ENCODE data around the gene SLC35D1. TPM values are rescaled to one million over a fixed set of nuclear protein-coding genes. Genes with fewer than 3 reads are reported as not detected.

SLC35D1 gene
- total and polyA plus RNA-seq, 2 donors (not counting 1 experiment from before 2014, with no cell fraction given) = 4.0 to 16.8 TPM

GRCh38 chr1:67018574-67018973, 35.4 kb downstream of the SLC35D1 start:
- POLR2A ChIA-PET = no interaction called here
- 94% methylated on average over 2 of the region's 2 CpGs for WGBS (ENCODE audit: insufficient coverage)
- no peaks in the 10 kb centered on the region for H3K9me3 ChIP-seq (ENCODE audit: control extremely low read depth in 1 of 3, control insufficient read depth in 2 of 3, insufficient read depth in 1 of 3, low read length in 2 of 3)
- intact Hi-C loops (cut with micrococcal nuclease) = no loop called here
- H2AFZ ChIP-seq (ENCODE audit: insufficient read depth, low read depth, low read length, poor library complexity, severe bottlenecking) = no peak overlapping the region
- Mint-ChIP-seq H3K27ac (no peak overlapping the region), H3K9me3 (ENCODE audit: insufficient read depth) (no peaks in the 10 kb centered on the region), H3K4me1 (no peaks in the 10 kb centered on the region), H3K4me3 (no peak overlapping the region), H3K27me3 (no peaks in the 10 kb centered on the region)
- DNase-seq (no peak), ATAC-seq (ENCODE audit: low read depth) (no peak)
- H3K79me2 ChIP-seq (ENCODE audit: control insufficient read depth, insufficient read depth, low read length) = no peaks in the 10 kb centered on the region
- CTCF ChIA-PET = interaction anchor here (2.5 to 3.0 kb wide), 2 partner anchors 22 to 130 kb away, joined by 11 to 12 read pairs; no protein-coding TSS in a partner anchor
- TF ChIP-seq CTCF (IDR thresholded peaks at IDR 0.05) (no peak), EZH2 (IDR thresholded peaks at IDR 0.05; ENCODE audit: borderline replicate concordance, insufficient read depth, low read depth, low read length, poor library complexity, severe bottlenecking) (no peak)
- no peak overlapping the region for H3K4me3 ChIP-seq (ENCODE audit: control extremely low read depth in 1 of 5, extremely low read depth in 1 of 5, insufficient read depth in 1 of 5, low read depth in 2 of 5, low read length in 4 of 5)
- H3K27ac ChIP-seq (ENCODE audit: low read length in 2 of 2) = no peak overlapping the region
- H3K36me3 ChIP-seq (replicated peaks in 1 of 2; ENCODE audit: control extremely low read depth in 1 of 2, control insufficient read depth in 1 of 2, extremely low read depth in 1 of 2, insufficient read depth in 2 of 2, low read length in 1 of 2) = peaks cover 16 to 26% of the 10 kb centered on the region in 2 experiments
- no peak overlapping the region for H3K4me2 ChIP-seq (replicated peaks; ENCODE audit: low read depth, low read length, poor library complexity, severe bottlenecking)
- no peak overlapping the region for H3K9ac ChIP-seq (ENCODE audit: low read length)
- no peaks in the 10 kb centered on the region for H3K27me3 ChIP-seq (replicated peaks in 1 of 4; ENCODE audit: control extremely low read depth in 1 of 4, control insufficient read depth in 3 of 4, insufficient read depth in 4 of 4, low read length in 3 of 4)
- H4K20me1 ChIP-seq (ENCODE audit: control insufficient read depth, insufficient read depth, low read length, poor library complexity, severe bottlenecking) = no peaks in the 10 kb centered on the region
- H3K4me1 ChIP-seq (ENCODE audit: control insufficient read depth in 2 of 2, insufficient read depth in 2 of 2, low read length in 2 of 2) = no peaks in the 10 kb centered on the region

- Mint-ChIP-seq H3K4me3 (no peak overlapping the region), H3K4me1 (no peaks in the 10 kb centered on the region), H3K9me3 (ENCODE audit: insufficient read depth) (no peaks in the 10 kb centered on the region), H3K27me3 (no peaks in the 10 kb centered on the region), H3K27ac (no peak overlapping the region)
- Histone ChIP-seq H3K4me2 (replicated peaks; ENCODE audit: low read depth, low read length, poor library complexity, severe bottlenecking) (no peak overlapping the region), H2AFZ (ENCODE audit: insufficient read depth, low read depth, low read length, poor library complexity, severe bottlenecking) (no peak overlapping the region), H4K20me1 (ENCODE audit: control insufficient read depth, insufficient read depth, low read length, poor library complexity, severe bottlenecking) (no peaks in the 10 kb centered on the region), H3K27me3 (replicated peaks in 1 of 4; ENCODE audit: control extremely low read depth in 1 of 4, control insufficient read depth in 3 of 4, insufficient read depth in 4 of 4, low read length in 3 of 4) (no peaks in the 10 kb centered on the region), H3K27ac (ENCODE audit: low read length in 2 of 2) (no peak overlapping the region), H3K79me2 (ENCODE audit: control insufficient read depth, insufficient read depth, low read length) (no peaks in the 10 kb centered on the region), H3K4me3 (ENCODE audit: control extremely low read depth in 1 of 5, extremely low read depth in 1 of 5, insufficient read depth in 1 of 5, low read depth in 2 of 5, low read length in 4 of 5) (no peak overlapping the region), H3K36me3 (replicated peaks in 1 of 2; ENCODE audit: control extremely low read depth in 1 of 2, control insufficient read depth in 1 of 2, extremely low read depth in 1 of 2, insufficient read depth in 2 of 2, low read length in 1 of 2) (peaks cover 11 to 20% of the 10 kb centered on the region in 2 experiments), H3K9ac (ENCODE audit: low read length) (no peak overlapping the region), H3K4me1 (ENCODE audit: control insufficient read depth in 2 of 2, insufficient read depth in 2 of 2, low read length in 2 of 2) (no peaks in the 10 kb centered on the region), H3K9me3 (ENCODE audit: control extremely low read depth in 1 of 3, control insufficient read depth in 2 of 3, insufficient read depth in 1 of 3, low read length in 2 of 3) (no peaks in the 10 kb centered on the region)
- CTCF ChIA-PET = interaction anchor here (1.5 to 1.8 kb wide), 2 partner anchors 18 to 135 kb away, joined by 4 to 6 read pairs; no protein-coding TSS in a partner anchor
- POLR2A ChIA-PET = no interaction called here
- WGBS (ENCODE audit: insufficient coverage) = no CpG with 5 or more reads among the region's 2 CpGs
- intact Hi-C loops (cut with micrococcal nuclease) = no loop called here
- DNase-seq (no peak), ATAC-seq (ENCODE audit: low read depth) (no peak)
- TF ChIP-seq CTCF (IDR thresholded peaks at IDR 0.05) = no peak
- TF ChIP-seq EZH2 (IDR thresholded peaks at IDR 0.05; ENCODE audit: borderline replicate concordance, insufficient read depth, low read depth, low read length, poor library complexity, severe bottlenecking) = no peak
These were observed 40.4 kb downstream of the SLC35D1 start for GRCh38 chr1:67013573-67013972.
